ENCODE results near the gene XPR1.

XPR1 gene

DNA sequence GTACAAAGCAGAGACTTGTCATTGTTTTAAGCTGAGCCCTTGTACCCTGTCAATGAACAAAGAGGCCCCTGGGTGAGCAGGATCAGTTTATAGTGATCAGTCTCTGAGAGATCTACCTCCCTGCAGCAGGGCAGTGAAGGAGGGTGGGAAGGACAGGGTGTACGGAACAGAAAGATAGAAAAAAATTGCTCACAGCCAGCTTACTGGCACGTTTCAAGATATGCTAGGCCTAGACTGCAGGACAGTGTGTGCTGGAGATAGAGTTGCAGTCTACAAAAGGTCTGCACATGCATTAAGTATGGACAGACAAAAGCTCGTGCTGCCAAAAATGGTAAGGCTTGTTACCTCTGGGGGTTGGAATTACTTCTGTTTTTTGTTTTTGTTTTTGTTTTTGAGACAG is 38.4 kb upstream of the XPR1 start:
- H3F3A ChIP-seq (ENCODE audit: control insufficient read depth, insufficient read depth): no peaks in the 10 kb centered on the region
- no peaks in the 10 kb centered on the region for H4K20me1 ChIP-seq (ENCODE audit: control insufficient read depth, insufficient read depth, low read depth, low read length)
- H3K4me3 ChIP-seq (ENCODE audit: low read length): no peak overlapping the region
- no peaks in the 10 kb centered on the region for H3K79me2 ChIP-seq (ENCODE audit: control insufficient read depth, low read length)
- no peak overlapping the region for H3K4me2 ChIP-seq (ENCODE audit: low read length)
- TF ChIP-seq EZH2phosphoT487 (IDR thresholded peaks at IDR 0.05; ENCODE audit: borderline replicate concordance, low read length): no peak
- no peak for TF ChIP-seq CTCF (IDR thresholded peaks at IDR 0.05; ENCODE audit: low read depth, low read length, poor library complexity, severe bottlenecking)
- H3K27ac ChIP-seq (ENCODE audit: low read depth, low read length): no peak overlapping the region
- no peaks in the 10 kb centered on the region for H3K36me3 ChIP-seq (ENCODE audit: control insufficient read depth, low read length)
- peaks cover 3% of the 10 kb centered on the region; the same call in 1 of the 2 replicates for H3K27me3 ChIP-seq (ENCODE audit: control insufficient read depth, low read length)
- no peaks in the 10 kb centered on the region for H3K9me2 ChIP-seq (replicated peaks; ENCODE audit: control insufficient read depth, low read length)
- H3K4me1 ChIP-seq (ENCODE audit: control insufficient read depth, low read length): no peaks in the 10 kb centered on the region
- H3K9me3 ChIP-seq (ENCODE audit: control insufficient read depth, insufficient read depth, low read length): no peaks in the 10 kb centered on the region

- Histone ChIP-seq H3K9me2 (replicated peaks; ENCODE audit: control insufficient read depth, low read length) (no peaks in the 10 kb centered on the region), H3K9me3 (ENCODE audit: control insufficient read depth, insufficient read depth, low read length) (no peaks in the 10 kb centered on the region), H3F3A (ENCODE audit: control insufficient read depth, insufficient read depth) (no peaks in the 10 kb centered on the region), H3K4me3 (ENCODE audit: low read length) (no peak overlapping the region), H3K4me1 (ENCODE audit: control insufficient read depth, low read length) (no peaks in the 10 kb centered on the region), H3K36me3 (ENCODE audit: control insufficient read depth, low read length) (no peaks in the 10 kb centered on the region), H3K79me2 (ENCODE audit: control insufficient read depth, low read length) (no peaks in the 10 kb centered on the region), H4K20me1 (ENCODE audit: control insufficient read depth, insufficient read depth, low read depth, low read length) (no peaks in the 10 kb centered on the region), H3K4me2 (ENCODE audit: low read length) (no peak overlapping the region), H3K27ac (ENCODE audit: low read depth, low read length) (no peak overlapping the region), H3K27me3 (ENCODE audit: control insufficient read depth, low read length) (peaks cover 3% of the 10 kb centered on the region; the same call in 1 of the 2 replicates)
- no peak for TF ChIP-seq EZH2phosphoT487 (IDR thresholded peaks at IDR 0.05; ENCODE audit: borderline replicate concordance, low read length)
- TF ChIP-seq CTCF (IDR thresholded peaks at IDR 0.05; ENCODE audit: low read depth, low read length, poor library complexity, severe bottlenecking): no peak
Measured at GRCh38 chr1:180594723-180595122, 37.1 kb upstream of the XPR1 start.

DNA sequence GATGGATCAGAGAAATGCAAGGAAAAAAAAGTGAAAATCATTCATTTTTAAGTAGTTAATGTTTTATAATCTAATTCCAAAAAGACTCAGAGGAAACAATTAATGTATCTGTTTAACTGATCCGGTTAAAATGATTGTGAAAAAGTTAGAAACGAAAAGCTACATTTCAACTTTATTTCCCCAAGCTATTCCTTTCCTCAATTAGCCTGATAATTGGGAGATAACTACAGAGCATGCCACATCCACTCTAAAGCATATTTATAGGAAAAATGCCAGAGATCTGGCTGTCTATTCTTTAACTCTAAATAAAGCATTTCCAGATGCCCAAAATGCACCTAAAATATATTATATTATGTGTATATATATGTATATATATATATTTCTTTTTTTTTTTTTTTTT is 35.9 kb upstream of the XPR1 start:
- TF ChIP-seq CTCF (IDR thresholded peaks at IDR 0.05; ENCODE audit: low read depth, low read length, poor library complexity, severe bottlenecking): no peak
- TF ChIP-seq EZH2phosphoT487 (IDR thresholded peaks at IDR 0.05; ENCODE audit: borderline replicate concordance, low read length): no peak
- Histone ChIP-seq H3K79me2 (ENCODE audit: control insufficient read depth, low read length) (no peaks in the 10 kb centered on the region), H3K4me3 (ENCODE audit: low read length) (no peak overlapping the region), H3F3A (ENCODE audit: control insufficient read depth, insufficient read depth) (no peaks in the 10 kb centered on the region), H4K20me1 (ENCODE audit: control insufficient read depth, insufficient read depth, low read depth, low read length) (no peaks in the 10 kb centered on the region), H3K4me2 (ENCODE audit: low read length) (no peak overlapping the region), H3K9me3 (ENCODE audit: control insufficient read depth, insufficient read depth, low read length) (no peaks in the 10 kb centered on the region), H3K9me2 (replicated peaks; ENCODE audit: control insufficient read depth, low read length) (no peaks in the 10 kb centered on the region), H3K36me3 (ENCODE audit: control insufficient read depth, low read length) (no peaks in the 10 kb centered on the region), H3K27me3 (ENCODE audit: control insufficient read depth, low read length) (peaks cover 3% of the 10 kb centered on the region; the same call in 1 of the 2 replicates), H3K4me1 (ENCODE audit: control insufficient read depth, low read length) (no peaks in the 10 kb centered on the region), H3K27ac (ENCODE audit: low read depth, low read length) (no peak overlapping the region)

DNA sequence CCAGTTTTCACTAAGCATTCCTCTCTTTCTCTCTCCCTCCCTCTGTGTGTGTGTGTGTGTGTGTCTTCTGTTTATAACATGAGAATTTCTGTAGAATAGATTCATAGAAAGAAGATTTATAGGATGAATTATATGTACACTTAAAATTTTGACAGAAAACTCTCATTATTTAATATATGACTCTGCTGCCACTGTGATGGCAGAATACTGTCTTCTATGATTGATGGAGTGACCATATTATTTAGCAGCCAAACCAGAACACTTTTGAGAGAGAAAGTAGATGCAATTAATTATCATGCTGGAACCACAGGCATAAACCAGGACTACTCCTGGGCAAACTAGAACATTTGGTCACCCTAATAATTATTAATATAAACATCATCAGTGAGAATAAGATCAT is 34.3 kb upstream of the XPR1 start:
- no peak overlapping the region for H3K27ac ChIP-seq (ENCODE audit: low read depth, low read length)
- no peaks in the 10 kb centered on the region for H3F3A ChIP-seq (ENCODE audit: control insufficient read depth, insufficient read depth)
- H3K36me3 ChIP-seq (ENCODE audit: control insufficient read depth, low read length): no peaks in the 10 kb centered on the region
- no peaks in the 10 kb centered on the region for H3K79me2 ChIP-seq (ENCODE audit: control insufficient read depth, low read length)
- no peak overlapping the region for H3K4me2 ChIP-seq (ENCODE audit: low read length)
- H3K4me1 ChIP-seq (ENCODE audit: control insufficient read depth, low read length): no peaks in the 10 kb centered on the region
- H3K9me3 ChIP-seq (ENCODE audit: control insufficient read depth, insufficient read depth, low read length): no peaks in the 10 kb centered on the region
- no peaks in the 10 kb centered on the region for H3K9me2 ChIP-seq (replicated peaks; ENCODE audit: control insufficient read depth, low read length)
- H3K27me3 ChIP-seq (ENCODE audit: control insufficient read depth, low read length): peaks cover 4% of the 10 kb centered on the region
- H4K20me1 ChIP-seq (ENCODE audit: control insufficient read depth, insufficient read depth, low read depth, low read length): no peaks in the 10 kb centered on the region
- no peak overlapping the region for H3K4me3 ChIP-seq (ENCODE audit: low read length)
- TF ChIP-seq EZH2phosphoT487 (IDR thresholded peaks at IDR 0.05; ENCODE audit: borderline replicate concordance, low read length): no peak
- TF ChIP-seq CTCF (IDR thresholded peaks at IDR 0.05; ENCODE audit: low read depth, low read length, poor library complexity, severe bottlenecking): no peak

Measured in DOHH2 (cell line).